GM18909 (cell line): Measurements from ENCODE around the gene TYRO3.

ENCODE experiments used
- ATAC-seq: cut with Tn5 transposase; IDR thresholded peaks from one replicate; pipeline ENCODE4 v1.9.1; 2021; ENCODE audit warnings: mild to moderate bottlenecking; ENCODE audit not compliant: unreplicated experiment, poor library complexity

Gene TYRO3

DNA sequence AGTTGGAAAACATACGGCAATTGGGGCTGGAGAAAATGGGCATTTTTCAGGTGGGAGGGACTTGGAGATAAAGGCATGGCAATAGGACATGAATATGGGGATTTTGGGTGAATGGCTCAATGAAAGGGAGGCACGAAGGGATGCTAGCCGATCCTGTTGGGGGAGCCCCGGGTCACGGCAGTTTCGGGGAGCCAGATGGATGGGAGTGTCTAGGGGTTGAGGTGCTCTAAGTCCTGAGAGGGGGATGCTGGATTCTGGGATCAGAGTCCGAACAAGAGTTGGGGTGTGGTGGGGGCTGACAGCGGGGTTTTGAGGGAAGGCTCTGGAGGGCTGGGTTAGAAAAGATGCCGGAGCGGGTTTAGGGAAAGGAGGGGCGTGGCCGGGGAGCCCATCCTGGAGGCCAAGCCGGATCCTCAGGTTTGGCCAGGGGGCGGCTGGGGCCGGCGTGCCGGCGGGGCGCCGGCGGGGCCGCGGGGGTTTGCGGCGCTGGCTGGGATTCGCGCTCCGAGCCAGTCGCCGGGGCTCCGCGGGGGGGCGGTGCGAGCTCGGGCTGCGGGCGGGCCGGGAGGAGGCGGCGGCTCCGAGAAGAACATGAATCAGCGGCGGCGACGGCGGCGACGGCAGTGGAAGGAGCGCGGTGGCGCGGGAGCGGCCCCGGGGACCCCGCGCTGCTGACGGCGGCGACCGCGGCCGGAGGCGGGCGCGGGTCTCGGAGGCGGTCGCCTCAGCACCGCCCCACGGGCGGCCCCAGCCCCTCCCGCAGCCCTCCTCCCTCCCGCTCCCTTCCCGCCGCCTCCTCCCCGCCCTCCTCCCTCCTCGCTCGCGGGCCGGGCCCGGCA lies at the start of gene TYRO3:
Gene TYRO3, plus strand, starts transcription at position 813 of the 839 bp plus-strand sequence. CDS start 46 bp downstream, outside the sequence.
- no peak for ATAC-seq

DNA sequence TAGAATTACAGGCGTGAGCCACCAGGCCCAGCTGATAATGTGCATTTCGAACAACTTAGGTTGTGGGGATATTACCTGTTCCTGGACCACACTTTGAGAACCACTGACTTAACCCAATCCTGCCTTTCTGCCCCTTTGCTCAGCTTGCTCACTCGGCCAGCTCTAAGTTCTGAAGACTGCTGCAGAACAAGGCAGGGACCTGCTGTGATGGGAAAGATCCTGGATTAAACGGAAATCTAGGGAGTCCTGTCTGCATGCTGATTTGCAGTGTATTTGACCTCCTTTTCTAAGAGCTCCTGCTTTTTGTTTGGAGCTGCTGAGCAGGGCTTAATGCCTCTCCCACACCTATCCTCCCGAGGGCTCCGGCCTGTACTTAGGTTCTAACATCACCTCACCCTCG lies 48.3 kb upstream of the TYRO3 start:
- no peak for ATAC-seq

DNA sequence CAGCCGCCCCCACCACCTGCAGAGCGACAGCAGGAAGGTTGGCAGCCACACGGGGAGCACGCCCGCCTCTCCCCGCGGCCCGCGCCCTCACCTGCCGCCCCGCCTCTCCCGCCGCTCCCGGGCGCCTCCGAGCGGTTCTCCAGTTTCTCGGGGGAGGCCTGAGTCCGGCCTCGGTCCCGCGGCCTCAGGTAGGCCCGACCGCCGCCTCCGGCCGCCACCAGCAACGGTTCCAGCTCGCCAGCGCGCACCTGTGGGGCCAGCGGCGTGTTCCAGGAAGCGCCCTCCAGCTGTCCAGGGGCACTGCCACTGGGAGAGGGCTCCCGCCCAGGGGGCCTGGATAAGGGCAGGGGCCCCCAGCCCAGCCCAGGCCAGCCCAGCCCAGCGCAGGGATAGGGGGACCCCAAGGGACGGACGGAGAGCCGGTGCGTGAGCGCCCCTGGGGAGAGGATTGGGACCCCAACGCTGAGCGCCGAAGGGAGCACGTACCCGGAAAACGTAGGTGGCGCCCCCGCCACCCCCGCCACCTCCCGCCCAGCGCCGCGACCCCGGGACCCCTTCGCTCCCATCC lies 47.6 kb upstream of the TYRO3 start:
- no peak for ATAC-seq

DNA sequence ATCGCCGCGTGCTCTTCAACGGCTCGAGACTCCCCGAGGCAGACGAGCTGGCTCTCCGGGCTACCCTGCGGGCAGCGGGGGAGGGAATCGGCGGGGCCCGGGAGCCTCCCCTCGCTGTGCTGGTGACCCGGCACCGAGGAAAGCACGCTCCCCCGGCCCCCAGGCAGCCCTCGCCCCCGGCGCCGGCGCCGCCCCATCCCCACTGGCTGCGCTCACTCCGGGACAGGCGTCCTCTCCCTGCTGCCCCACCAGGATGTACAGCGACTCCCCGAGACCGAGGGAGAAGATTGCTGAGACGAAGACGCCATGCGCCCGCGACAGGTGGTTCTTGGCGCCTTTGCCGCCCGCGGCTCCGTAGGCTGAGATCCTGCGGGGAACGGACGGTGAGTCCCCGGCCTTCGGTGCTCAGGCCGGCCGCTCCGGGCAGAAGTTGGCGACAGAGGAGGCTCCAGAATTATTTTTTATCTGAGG lies 47.1 kb upstream of the TYRO3 start:
- ATAC-seq = no peak

DNA sequence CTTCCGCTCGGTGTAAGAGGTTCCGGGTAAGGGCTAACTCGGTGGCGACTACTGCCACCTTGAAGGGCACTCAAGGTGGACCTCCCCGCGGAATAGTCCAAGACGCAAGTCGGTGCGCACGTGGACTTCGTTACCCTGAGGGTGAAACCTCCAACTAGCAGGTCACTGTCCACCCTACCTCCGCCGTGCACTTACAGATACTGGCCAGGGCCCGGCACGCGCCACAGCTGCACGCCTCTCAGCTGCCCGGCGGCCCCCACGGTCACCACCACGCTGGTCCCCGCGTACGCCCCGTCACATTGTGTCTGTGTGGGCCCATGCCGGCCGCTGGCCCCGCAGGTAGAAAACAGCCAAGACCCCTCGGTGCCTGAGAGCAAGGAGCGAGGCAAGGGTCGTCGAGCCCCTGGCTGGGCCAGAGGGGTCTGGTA lies 46.5 kb upstream of the TYRO3 start:
- no peak for ATAC-seq

DNA sequence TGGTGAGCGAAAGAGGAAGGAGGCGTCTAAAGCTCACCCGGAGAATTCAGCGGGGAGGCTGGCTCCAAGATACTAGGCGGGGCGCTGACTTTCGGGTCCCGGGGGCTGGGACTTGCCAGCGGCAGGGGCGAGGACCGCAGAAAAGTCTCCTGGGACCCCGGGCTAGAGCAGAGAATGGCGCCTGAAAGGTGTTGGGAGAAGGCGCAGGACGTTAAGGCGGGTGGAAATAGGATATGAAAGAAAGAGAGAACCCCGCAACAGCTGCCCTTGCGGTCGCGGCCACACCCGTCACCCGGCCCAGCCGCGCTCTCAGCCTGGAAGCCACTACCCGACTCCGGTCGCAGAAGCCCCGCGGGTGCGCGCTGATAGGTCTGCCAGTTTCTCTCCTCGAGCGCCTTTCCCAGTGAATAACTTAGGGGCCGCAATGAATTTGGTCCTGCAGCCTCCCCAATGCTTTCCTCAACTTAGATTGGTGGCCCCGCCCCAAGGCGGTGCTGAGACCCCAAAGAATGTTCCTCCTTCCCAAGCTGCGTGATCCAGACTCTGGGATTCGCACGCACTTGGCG lies 46.0 kb upstream of the TYRO3 start:
- no peak for ATAC-seq

DNA sequence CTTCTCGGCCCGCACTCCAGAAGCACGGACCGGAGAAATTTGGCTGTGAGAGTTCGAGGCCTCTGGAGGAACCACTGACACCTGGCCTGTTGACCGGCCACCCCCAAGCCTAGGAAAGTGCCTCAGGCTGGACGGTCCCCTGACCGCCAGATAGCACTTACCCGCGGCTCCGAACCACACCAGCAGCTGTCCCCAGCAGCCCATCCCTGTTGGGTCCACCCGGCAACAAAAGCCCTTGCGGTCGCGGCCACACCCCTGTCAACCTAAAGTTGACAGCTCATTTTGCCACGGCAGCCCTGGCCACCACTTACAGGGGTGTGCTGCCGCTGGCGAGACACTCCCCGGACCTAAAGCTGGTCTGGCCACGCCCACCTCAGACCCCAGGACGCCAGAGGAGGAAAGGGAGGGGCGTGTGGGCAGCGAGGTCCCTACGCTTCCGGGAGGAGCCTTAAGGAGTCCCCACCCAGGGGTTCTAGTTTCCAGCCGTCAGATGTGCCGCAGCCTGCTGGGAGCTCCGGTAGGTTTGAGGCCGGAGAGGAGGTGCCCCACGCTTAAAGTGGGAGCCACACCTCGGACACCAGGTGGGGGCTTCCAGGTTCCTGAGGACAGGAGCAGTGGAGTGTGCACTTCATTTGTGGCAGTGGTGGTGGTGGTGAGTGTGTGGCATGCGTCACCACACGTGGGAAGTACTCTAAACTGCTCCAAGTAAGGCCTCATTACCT lies 45.3 kb upstream of the TYRO3 start, which contains the start of gene LTK:
Gene LTK, minus strand, starts transcription at position 322 of the 722 bp plus-strand sequence. Its CDS starts 118 bp downstream, at position 204.
- ATAC-seq = no peak

DNA sequence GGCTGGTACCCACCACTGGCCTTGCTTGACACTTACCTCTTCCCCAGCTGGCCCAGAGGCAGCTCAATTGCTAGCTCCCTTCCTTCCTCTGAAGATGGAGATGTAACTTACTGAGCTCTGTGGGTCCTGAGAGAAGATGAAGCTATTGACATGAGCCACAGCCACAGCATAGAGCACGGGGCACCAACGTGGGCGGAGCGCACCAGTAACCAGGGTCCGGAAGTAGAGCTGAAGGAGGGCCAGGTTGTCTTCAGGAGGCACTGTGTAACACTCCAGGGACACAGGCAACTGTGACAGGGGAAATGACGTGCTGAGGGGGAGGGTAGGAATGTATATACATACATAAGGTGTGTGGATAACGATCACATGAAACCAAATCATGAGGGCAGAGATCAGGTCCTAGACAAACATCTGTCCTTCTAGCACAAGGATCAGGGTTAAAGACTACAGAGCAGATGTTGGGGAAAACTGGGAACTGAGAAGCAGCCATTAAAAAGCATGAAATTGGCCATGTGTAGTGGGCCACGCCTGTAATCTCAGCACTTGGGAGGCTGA lies 41.0 kb upstream of the TYRO3 start:
- ATAC-seq = no peak

DNA sequence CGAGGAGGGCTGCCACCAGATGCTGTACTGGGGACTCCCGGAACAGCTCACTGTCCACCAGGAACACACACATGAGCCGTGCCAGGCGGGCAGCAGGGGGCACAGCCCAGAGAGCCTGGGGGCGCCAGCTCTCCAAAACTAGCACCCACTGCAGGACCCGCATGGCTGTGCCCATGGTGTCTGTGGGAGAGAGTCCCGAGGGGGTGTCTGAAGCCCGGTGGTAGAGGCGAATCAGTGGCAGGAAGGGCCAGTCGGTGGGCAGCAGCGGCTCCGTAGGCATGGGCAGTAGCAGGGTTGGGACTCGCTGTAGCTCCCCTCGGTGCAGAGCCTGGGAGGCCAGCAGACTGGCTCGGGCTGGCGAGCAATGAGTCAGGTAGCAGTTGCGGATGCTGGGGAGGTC lies 38.4 kb upstream of the TYRO3 start:
- ATAC-seq = no peak

DNA sequence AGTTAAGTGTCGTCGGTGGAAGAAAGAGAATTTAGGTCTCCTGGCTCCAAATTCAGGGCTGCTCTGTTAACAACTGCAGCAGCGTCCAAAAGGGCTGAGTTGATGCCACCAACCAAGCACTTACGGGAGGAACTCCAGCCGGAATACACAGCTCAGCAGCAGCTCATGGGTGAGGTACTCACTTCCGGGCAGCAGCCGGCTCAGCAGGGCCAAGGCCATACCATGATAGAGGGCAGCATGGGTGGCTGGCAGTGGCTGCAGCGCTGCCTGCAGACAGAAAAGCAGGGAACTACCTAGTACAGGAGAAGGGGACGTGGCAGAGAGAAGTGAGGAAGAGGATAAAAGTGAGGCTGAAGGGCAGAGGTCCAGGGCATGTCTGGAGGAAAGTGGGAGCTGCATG lies 37.4 kb upstream of the TYRO3 start:
- no peak for ATAC-seq

DNA sequence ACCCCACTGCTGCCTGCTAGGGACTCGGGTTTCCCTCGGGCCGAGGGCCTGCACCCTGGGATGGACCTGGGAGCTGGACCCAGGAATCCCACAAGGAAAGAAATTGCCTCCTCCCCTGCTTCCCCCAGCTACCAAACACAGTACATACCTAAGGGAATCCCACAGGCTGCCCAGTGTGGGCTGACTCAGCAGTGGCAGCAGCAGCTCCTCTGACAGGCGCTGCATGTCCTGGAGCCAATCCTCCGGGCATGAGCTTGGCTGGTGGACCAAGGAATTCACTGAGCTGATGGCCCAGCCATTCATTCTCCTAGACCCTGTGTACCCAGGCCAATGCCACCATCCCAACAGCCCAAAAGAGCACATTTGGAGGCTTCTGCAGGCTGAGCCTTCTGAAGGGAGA lies 35.9 kb upstream of the TYRO3 start:
- no peak for ATAC-seq

DNA sequence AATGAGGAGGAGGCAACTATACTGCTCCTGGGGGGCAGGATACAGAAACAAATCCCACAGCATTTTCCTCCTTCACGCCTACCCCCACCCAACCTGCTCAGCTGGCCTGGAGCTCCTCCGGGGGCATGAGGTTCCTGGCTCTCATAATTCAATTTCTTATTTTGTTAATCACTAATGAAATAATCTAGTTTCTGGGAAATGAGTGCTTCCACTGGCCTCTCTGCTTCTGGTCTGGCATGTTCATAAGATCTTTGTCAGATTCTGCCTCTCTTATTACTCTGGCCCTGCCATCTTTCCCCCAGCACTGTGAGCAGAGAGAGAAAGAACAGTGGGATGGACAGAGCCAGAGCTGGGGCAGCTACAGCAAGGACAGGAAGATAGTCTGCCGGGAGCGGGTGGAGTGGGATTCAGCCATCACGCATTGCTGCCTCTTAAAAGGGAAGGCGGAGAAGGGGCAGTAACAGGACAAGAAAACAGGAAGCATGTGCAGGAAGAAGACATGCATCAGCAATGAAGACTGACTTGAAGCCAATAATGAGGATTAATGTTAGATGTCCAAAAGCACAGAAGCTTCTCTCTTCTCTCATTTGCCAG lies 28.6 kb upstream of the TYRO3 start:
- no peak for ATAC-seq

DNA sequence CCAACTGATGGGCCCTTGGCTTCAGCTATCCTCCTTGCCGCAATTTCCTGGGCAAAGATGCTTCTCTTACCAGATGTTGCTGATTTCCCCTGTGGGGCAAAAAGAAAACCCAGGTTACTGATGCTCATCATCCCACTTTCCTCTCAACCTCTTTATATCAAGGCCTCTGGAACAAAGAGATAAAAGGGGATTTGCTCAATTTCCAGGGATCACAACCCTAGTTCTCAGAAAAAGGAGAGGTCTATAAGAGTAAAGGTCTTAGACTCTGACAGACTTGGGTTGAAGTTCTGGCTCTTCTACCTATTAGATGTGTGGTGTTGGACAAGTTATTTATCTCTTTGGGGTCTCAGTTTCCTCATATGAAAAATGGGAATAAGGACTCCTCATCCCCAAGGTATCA lies 23.5 kb upstream of the TYRO3 start:
- ATAC-seq = no peak

DNA sequence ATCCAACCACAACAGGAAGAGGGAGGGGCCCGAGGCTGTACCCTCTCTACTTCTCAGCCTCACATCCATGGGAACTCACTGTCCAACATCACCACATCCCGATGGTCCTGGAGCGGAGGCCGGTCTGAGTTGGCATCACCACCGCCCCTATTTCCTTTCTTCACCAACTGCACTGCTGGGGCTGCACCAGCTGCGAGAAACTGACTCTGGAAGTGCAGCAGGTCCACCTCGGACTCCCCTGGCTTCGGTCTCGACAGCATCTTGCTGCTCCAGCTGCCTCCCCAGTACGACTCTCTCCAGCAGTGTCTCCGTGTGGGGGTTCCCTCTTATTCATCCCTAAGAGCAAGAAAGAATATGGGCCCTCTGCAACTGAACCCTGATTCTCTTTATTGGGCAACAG lies 22.1 kb upstream of the TYRO3 start:
- ATAC-seq = no peak

DNA sequence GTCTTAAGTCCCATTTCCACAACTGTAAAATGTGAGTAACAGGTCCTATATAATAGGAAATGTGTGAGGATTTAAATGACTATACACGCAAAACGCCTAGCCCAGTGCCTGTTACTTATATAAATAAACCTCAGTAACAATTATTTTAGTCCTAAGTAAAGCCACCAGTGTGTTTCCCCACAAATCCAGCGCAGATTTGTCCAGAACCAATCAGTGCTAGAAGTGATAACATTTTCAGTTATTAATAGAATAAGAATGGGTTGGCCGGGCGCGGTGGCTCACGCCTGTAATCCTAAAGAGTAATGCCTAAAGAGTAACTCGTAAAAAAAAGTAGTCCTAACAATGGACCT lies 15.5 kb upstream of the TYRO3 start:
- no peak for ATAC-seq

DNA sequence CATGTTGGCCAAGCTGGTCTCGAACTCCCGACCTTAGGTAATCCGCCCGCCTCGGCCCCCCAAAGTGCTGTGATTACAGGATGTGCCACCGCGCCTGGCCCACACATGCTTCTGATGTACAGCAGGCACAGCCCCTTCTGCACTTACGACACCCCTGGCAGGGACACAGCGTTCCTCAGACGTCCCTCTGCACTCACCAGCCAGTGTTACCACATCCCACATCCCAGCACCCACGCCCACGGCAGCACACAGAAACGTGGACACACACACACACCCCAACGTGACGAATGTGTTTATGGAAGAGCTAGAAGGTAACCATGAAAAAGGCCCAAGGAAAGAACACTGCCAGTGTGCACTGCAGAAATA lies 14.4 kb upstream of the TYRO3 start:
- ATAC-seq = no peak

DNA sequence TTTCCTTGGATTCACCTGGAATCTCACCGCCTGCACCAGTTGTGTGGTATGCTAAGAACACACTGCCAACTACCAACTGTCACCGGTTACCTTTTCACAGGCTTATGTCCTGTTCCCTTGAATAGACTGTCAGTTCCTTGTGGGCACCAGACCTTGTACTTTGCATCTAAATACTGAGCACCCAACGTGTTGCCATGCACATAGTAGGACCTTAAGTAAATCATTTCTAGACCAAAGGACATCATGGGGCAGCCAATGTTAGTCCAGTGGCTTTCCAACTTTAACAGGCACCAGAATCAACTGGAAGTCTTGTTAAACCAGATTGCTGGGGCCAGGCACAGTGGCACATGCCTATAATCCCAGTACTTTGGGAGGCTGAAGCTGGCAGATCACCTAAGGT lies 13.8 kb upstream of the TYRO3 start:
- no peak for ATAC-seq

DNA sequence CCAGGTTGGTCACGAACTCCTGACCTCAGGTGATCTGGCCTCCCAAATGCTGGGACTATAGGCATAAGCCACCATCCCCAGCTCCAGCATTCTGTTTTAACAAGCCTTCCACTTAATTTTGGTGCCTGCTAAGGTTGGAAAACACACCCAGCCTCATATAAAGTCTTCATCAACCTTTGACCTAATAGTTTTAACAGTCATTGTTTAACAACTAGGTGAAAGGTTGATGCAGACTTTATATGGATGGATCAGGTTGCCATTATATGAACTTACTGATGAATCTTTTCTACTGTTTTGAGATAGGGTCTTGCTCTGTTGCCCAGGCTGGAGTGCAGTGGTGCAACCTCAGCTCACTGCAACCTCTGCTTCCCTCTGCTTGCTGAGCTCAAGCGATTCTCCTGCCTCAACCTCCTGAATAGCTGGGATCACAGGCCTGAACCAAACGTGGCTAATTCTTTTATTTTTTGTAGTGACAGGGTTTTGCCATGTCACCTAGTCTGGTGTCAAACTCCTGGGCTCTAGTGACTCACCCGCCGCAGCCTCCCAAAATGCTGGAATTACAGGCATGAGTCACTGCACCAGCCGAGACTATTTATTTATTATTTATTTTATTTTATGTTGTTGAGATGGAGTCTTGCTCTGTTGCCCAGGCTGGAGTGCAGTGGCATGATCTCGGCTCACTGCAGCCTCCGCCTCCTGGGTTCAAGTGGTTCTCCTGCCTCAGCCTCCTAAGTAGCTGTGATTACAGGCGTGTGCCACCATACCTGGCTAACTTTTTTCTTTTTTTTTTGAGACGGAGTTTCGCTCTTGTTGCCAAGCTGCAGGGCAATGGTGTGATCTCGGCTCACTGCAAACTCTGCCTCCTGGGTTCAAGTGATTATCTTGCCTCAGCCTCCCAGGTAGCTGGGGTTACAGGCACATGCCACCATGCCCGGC lies 11.9 kb upstream of the TYRO3 start:
- ATAC-seq = no peak

DNA sequence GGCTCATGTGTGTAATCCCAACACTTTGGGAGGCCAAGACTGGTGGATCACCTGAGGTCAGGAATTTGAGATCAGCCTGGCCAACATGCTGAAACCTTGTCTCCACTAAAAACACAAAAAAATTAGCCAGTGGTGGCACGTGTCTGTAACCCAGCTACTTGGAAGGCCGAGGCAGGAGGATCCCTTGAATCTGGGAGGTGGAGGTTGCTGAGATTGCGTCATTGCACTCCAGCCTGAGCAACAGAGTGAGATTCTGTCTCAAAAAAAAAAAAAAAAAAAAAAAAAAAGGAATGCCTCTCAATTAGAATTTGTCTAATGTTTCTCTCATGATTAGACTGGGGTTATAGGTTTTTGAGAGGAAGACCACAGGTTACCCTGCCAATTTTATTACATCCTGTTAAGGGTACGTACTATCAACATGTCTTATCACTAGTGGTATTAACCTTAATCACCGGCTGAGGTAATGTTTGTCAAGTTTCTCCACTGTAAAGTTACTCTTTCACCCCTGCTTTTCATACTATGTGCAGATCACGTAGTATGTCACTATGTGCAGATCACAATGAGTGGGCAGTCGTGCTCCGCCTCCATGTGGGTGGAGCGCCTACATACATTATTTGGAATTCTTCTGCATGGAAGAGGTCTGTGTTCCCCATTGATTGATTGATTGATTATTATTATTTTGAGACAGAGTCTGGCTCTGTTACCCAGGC lies 8.8 kb upstream of the TYRO3 start:
- no peak for ATAC-seq
